K562 (cell line): ENCODE data around the gene ADAP1. TPM values are rescaled to one million over a fixed set of nuclear protein-coding genes. Genes with fewer than 3 reads are reported as not detected.

Experiments used
- PRDM10 ChIP-seq: fragments of 450-650 bp; IDR thresholded peaks from 2 replicates; pipeline ENCODE4 v1.6.1; 2018; ENCODE audit not compliant: partially characterized antibody
- ZFX ChIP-seq: sonication (generic); formaldehyde crosslinking; IDR thresholded peaks from 2 replicates; pipeline ENCODE4 v1.8.0; 2022; ENCODE audit warnings: mild to moderate bottlenecking, missing genetic modification reagents, moderate library complexity
- polyA plus RNA-seq, 8 experiments: library from polyadenylated mRNA; depleted of rRNA in 4 of 8; stranded (reverse) in 5 of 8; unstranded in 3 of 8; fragments of >200 nt; fragmentation: Nextera tagmentation in 2 of 8; fragmentation: Illumina TruSeq in 1 of 8; extraction: Ambion mirVana in 2 of 8; extraction: Trizol in 1 of 8; gene quantifications; 2 replicates each; pipeline versions ENCODE4 v1.2.1 to v1.2.3, GENCODE V29; 2011 to 2014; ENCODE audit warnings: inconsistent platforms in 1 of 8, missing spikeins in 1 of 8
- total RNA-seq, 7 experiments: library from RNA; depleted of rRNA in 6 of 7; stranded (reverse); fragments of >200 nt in 6 of 7; fragmentation: Illumina TruSeq in 2 of 7; extraction: Trizol in 2 of 7; gene quantifications; 2 replicates each; pipeline versions ENCODE4 v1.2.1 to v1.2.3, GENCODE V29; 2011 to 2021; ENCODE audit warnings: low replicate concordance in 1 of 7
- TF ChIP-seq, protein P1 (sequence below): sonication (generic); formaldehyde crosslinking; IDR thresholded peaks from 2 replicates; pipeline ENCODE4 v1.8.1; 2023; ENCODE audit warnings: mild to moderate bottlenecking, missing genetic modification reagents

ADAP1 gene
- total and polyA plus RNA-seq, 9 of the 15 experiments (the other 6 are each of a cell fraction or from before 2014, with no cell fraction given) = 0.27 to 1.4 (median 0.52) TPM; not detected in 3

DNA sequence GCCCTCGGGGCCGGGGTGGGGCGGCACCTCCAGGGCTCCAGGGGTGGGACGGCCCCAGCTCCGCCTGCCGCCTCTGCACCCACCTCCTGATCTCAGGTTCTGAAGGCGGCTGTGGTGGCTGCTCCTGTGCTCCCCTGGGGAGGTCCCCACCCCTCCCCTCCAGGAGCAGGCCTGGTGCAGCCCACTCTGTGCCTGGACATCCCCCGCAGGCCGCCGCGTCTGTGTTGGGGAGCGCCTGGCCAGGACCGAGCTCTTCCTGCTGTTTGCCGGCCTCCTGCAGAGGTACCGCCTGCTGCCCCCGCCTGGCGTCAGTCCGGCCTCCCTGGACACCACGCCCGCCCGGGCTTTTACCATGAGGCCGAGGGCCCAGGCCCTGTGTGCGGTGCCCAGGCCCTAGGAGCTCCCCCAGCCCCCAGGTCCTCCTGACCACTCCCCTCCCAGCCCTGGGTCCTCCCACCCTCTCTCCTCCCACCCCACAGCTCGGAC lies 34.0 kb upstream of the ADAP1 start (continued):
- TF ChIP-seq PRDM10 (no peak), ZFX (CRISPR knock-in tag) (peak; percentile 50; the same call in 1 of the 2 replicates)
- TF ChIP-seq, protein P1, sequence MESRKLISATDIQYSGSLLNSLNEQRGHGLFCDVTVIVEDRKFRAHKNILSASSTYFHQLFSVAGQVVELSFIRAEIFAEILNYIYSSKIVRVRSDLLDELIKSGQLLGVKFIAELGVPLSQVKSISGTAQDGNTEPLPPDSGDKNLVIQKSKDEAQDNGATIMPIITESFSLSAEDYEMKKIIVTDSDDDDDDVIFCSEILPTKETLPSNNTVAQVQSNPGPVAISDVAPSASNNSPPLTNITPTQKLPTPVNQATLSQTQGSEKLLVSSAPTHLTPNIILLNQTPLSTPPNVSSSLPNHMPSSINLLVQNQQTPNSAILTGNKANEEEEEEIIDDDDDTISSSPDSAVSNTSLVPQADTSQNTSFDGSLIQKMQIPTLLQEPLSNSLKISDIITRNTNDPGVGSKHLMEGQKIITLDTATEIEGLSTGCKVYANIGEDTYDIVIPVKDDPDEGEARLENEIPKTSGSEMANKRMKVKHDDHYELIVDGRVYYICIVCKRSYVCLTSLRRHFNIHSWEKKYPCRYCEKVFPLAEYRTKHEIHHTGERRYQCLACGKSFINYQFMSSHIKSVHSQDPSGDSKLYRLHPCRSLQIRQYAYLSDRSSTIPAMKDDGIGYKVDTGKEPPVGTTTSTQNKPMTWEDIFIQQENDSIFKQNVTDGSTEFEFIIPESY (CRISPR knock-in tag) = peak; percentile 70; the same call in 1 of the 2 replicates
